NCI-H226 (cell line): ENCODE measurements around the gene TCF7L1.
"Not testable (repeated sequence)": the region's sequence is repeated elsewhere in the genome, so short reads cannot be mapped to it uniquely, and the experiment has no call there.

Source experiments
- DNase-seq: peaks from one replicate; pipeline ENCODE4 v3.0.0-alpha.2; 2015

Gene TCF7L1

DNA sequence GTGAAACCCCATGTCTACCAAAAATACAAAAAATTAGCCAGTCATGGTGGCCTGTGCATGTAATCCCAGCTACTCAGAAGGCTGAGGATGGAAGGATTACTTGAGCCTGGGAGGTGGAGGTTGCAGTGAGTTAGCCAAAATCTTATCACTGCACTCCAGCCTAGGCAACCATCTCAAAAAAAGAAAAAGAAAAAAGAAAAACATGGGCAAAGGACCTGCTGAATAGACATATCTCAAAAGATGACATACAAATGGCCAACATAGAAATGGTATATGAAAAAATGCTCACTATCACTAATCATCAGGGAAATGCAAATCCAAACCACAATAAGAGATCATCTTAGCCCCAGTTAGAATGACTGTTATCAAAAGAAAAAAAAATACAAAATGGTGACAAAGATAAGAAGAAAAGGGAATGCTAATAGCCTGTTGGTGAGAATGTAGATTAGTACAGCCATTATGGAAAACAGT, 196.0 kb downstream of the TCF7L1 start:
- DNase-seq, result no peak

DNA sequence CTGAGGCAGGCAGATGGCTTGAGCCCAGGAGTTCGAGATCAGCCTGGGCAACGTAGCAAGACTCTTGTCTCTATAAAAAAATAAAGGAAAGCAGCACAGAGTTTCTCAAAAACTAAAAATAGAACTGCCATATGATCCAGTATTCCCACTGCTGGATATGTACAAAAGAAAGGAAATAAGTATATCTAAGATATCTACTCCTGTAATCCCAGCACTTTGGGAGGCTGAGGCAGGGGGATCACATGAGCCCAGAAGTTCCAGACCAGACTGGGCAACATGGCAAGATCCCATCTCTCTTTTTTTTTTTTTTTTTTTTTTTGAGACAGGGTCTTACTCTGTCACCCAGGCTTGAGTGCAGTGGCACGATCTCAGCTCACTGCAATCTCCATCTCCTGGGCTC, 196.5 kb downstream of the TCF7L1 start:
- not testable (repeated sequence) for DNase-seq

DNA sequence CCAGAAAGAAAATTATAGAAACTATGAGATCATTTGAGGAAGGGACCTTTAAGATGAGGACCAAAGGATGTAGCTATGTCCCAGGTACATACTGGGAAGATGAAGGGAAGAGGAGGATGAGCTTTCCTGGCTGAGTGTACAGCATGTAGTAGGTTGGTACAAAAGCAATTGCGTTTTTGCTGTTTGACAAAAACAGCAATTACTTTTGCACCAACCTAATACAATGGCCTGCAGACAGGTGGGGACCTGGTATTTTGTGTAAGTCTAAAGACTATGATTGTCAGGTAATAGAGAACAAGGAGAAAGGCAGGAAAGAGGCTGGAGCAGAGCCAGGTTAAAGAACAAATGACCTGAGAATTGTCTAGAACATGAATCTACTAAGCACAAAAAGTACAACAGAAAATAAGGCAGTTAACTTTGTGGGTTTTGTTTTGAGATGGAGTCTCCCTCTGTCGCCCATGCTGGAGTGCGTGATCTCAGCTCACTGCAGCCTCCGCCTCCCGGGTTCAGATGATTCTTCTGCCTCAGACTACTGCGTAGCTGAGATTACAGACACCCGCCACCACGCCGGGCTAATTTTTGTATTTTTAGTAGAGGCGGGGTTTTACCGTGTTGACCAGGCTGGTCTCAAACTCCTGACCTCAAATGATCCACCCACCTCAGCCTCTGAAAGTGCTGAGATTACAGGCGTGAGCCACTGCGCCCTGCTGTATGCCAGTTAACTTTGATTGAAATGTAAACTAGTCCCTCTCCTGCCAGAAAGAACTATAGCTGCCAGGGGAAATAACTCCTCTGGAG, 197.8 kb downstream of the TCF7L1 start:
- DNase-seq, result no peak

- DNase-seq, result not testable (repeated sequence)
Observed at GRCh38 chr2:85333877-85334276, 200.7 kb downstream of the TCF7L1 start.

- no peak for DNase-seq
Observed at GRCh38 chr2:85334928-85335327, 201.7 kb downstream of the TCF7L1 start.

GRCh38 chr2:85340034-85340892, 207.1 kb downstream of the TCF7L1 start:
- no peak for DNase-seq

GRCh38 chr2:85341269-85342029, 208.3 kb downstream of the TCF7L1 start:
- DNase-seq, result no peak

DNA sequence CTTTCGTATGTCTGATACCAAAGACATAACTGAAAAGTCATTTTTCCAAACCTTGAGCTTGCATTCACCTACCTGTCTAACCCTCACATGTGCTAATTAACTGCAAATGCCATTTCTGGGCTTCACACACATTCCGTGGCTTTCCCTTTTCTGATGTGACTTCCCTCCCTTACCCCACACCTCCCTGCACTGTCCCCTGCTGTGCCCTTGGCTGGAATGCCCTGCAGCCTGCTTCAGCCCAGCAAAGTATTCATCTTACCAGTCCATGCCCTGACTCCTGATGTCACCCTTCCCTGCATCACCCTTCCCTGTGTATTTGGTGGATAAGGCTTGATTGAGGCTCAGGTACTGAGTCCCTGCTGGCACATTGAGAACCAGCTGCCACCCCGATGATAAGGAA, 209.0 kb downstream of the TCF7L1 start:
- no peak for DNase-seq

DNA sequence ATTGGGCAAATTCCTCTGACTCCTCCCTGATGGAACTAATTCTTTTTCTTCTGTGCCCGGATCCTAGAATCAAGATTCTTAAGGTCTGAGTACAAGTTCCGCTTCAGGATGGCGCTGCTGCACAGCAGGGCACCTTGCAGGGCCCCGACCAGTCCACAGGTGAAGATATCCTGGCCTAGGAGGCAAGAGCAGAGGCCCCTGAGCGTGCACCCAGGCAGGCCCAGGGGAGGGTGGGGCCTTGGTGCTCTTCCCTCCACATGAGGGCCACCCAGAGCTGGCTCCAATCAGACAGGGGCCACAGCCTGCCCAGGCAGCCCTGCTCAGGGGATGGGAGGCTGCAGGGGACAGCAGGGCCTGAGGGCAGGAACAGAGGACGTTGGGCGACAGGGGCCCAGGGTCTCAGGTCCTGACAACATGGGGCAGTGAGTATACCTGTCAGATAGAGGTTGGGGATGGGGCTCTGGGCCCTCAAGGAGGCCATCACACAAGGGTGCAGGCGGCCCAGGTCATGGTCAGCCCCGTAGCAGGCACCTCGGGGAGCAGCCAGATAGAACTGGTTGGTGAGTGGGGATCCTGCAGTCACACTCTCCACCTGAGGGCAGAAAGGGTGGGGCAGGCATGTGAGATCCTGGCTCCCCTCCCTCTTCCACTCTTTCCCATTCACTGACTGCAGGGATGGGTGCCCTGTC, 210.2 kb downstream of the TCF7L1 start:
- DNase-seq, result not testable (repeated sequence)

- DNase-seq, result no peak
Observed at GRCh38 chr2:85344356-85344954, 211.3 kb downstream of the TCF7L1 start.

- DNase-seq, result no peak
Observed at GRCh38 chr2:85347599-85347998, 214.4 kb downstream of the TCF7L1 start.

- DNase-seq, result peak; percentile 51
Observed at GRCh38 chr2:85353876-85354285, 220.7 kb downstream of the TCF7L1 start.

GRCh38 chr2:85354286-85355072, 221.3 kb downstream of the TCF7L1 start, which contains the start of the genes ELMOD3 and RETSAT:
Gene ELMOD3 (plus strand): TSS chr2:85354769. CDS start chr2:85357199, 2,430 bp downstream.
Gene RETSAT (minus strand): TSS chr2:85354528. CDS start chr2:85354507, 21 bp downstream.
- DNase-seq, result peak; percentile 99

- no peak for DNase-seq
Observed at GRCh38 chr2:85355073-85355410, 221.8 kb downstream of the TCF7L1 start.

DNA sequence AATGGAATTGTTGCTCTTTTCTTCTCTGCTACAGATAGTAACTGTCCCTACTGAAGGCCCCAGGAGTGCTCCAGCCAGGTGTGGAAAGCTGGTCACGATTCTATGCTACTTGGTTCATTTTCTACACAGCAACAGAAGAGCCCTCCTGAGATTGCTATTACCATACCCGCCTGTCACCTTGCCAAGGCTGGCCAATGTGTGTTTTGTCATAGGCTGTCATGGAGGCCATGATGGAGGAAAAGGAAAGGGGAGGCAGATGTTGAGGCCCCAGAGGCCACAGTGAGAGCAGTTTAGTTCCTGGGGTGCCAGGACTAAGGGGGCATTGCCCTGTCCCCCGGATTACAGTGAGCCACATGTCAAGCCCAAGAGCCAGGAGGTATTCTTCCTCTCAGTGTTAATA, 222.3 kb downstream of the TCF7L1 start:
- no peak for DNase-seq

- no peak for DNase-seq
Observed at GRCh38 chr2:85356186-85356585, 223.0 kb downstream of the TCF7L1 start.

DNA sequence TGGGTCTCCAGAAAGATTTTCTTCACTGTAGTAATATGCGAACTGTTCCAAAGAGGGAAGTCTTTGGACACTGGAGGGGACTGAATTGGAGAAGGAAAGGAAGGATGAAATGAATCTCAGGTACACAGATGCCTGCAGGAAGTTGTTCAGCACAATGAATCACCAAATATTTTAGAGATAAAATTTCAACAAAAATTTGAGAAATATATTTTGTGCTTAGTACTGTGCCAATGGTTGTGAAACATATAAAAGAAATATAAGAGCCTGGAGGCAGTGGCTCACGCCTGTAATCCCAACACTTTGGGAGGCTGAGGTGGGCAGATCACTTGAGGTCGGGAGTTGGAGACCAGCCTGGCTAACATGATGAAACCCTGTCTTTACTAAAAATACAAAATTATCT, 224.5 kb downstream of the TCF7L1 start:
- peak; percentile 45 for DNase-seq
